Right lobe of liver (tissue), 6 donors: Measurements from ENCODE around the gene ASCL1. TPM values are rescaled to one million over a fixed set of nuclear protein-coding genes. Genes with fewer than 3 reads are reported as not detected.

Experiments used
- ATAC-seq, 4 donors: fragments of 200-7000 bp; cut with Tn5 transposase; one replicate each; pipeline ENCODE4 v1.9.1; 2020; ENCODE audit warnings: mild to moderate bottlenecking in 4 of 4, moderate library complexity in 4 of 4
- DNase-seq, 3 donors: peaks; one replicate each; pipeline ENCODE4 v3.0.0-alpha.2; 2020
- H3K27ac ChIP-seq, 3 donors: fragments of 200-600 bp; one replicate each; pipeline ENCODE4 v1.8.0; 2022
- H3K27me3 ChIP-seq, 2 donors: fragments of 200-600 bp; one replicate each; pipeline ENCODE4 v1.8.0; 2022
- H3K36me3 ChIP-seq, 4 donors: fragments of 200-600 bp; sonication (generic) in 1 of 4; one replicate each; pipeline versions ENCODE4 v1.5.1 to v1.8.0; 2017 to 2022; ENCODE audit warnings: control low read depth in 1 of 4
- H3K4me1 ChIP-seq, 4 donors: fragments of 200-600 bp; sonication (generic) in 1 of 4; one replicate each; pipeline versions ENCODE4 v1.5.1 to v1.8.0; 2017 to 2022; ENCODE audit warnings: control low read depth in 1 of 4
- H3K4me3 ChIP-seq, 3 donors: fragments of 200-600 bp; one replicate each; pipeline ENCODE4 v1.8.0; 2022
- H3K9me3 ChIP-seq, 4 donors: fragments of 200-600 bp; sonication (generic) in 1 of 4; one replicate each; pipeline versions ENCODE4 v1.5.1 to v1.8.0; 2017 to 2022; ENCODE audit warnings: control low read depth in 1 of 4
- CTCF ChIP-seq, 4 donors: fragments of 200-600 bp in 3 of 4; fragments of 450-650 bp in 1 of 4; IDR thresholded peaks; one replicate each; pipeline versions ENCODE4 v1.5.1 to v1.8.0; 2016 to 2022; ENCODE audit warnings: antibody characterized with exemption in 4 of 4, mild to moderate bottlenecking in 2 of 4
- POLR2A ChIP-seq: fragments of 450-650 bp; IDR thresholded peaks from one replicate; pipeline ENCODE4 v1.6.1; 2017; ENCODE audit warnings: antibody characterized with exemption, mild to moderate bottlenecking
- WGBS: methylation state at CpG from one replicate; pipeline ENCODE4 v1.1.6; 2018; ENCODE audit warnings: low coverage, low lambda C conversion rate; ENCODE audit not compliant: insufficient coverage; ENCODE audit errors: missing lambda C conversion rate; 5-methylcytosine and 5-hydroxymethylcytosine counted together
- intact Hi-C, 2 donors: fragments of 100-400 bp; cut with DNase I; formaldehyde crosslinking; loops; one replicate each; pipeline versions ENCODE4 v1.11.2 to v1.14.1; 2022
- total RNA-seq, 6 experiments: library from RNA; depleted of rRNA in 2 of 6; stranded (reverse); fragments of >200 nt in 2 of 6; fragmentation: NEBNext Ultra II Directional in 3 of 6; extraction: Animal tissue kit (Norgen Biotek cat#: 25700) in 3 of 6; gene quantifications; one replicate each; pipeline versions ENCODE4 v1.1.0 to v1.2.4, GENCODE V29; 2016 to 2023
- donor health status: DM: no; HTN: yes; CAD: no.
- donor health status: DM: no; HTN: no; CAD: no.
- donor health status: DM: no; HTN: no; CAD: no.
- donor health status: DM: no; HTN: yes; CAD: no.
- donor health status: DM: no; HTN: yes; CAD: no.

Gene ASCL1
- total RNA-seq, 6 experiments from 2014 or later: 0.18 to 1.6 (median 0.33) TPM

- DNase-seq (no peak), ATAC-seq (no peak)
- 75% methylated on average over 15 of the region's 16 CpGs for WGBS
- no peak for TF ChIP-seq POLR2A
- TF ChIP-seq CTCF (IDR thresholded peaks at IDR 0.05): no peak
- Histone ChIP-seq H3K4me1 (no peaks in the 10 kb centered on the region), H3K4me3 (no peak overlapping the region), H3K9me3 (no peaks in the 10 kb centered on the region), H3K27ac (no peak overlapping the region), H3K36me3 (no peaks in the 10 kb centered on the region), H3K27me3 (no peaks in the 10 kb centered on the region)
- intact Hi-C loops: no loop called here
Measured at GRCh38 chr12:102977945-102978706, 20.7 kb downstream of the ASCL1 start.

- no peaks in the 10 kb centered on the region for H3K36me3 ChIP-seq
- no peak for TF ChIP-seq CTCF (IDR thresholded peaks at IDR 0.05)
- no peak for TF ChIP-seq POLR2A
- no peak for DNase-seq
- no peak overlapping the region for H3K4me3 ChIP-seq
- ATAC-seq: no peak
- intact Hi-C loops: no loop called here
- H3K27ac ChIP-seq: no peak overlapping the region
- H3K27me3 ChIP-seq: no peaks in the 10 kb centered on the region
- WGBS: 90% methylated on average over 1 of the region's 1 CpG
- H3K4me1 ChIP-seq: no peaks in the 10 kb centered on the region
- no peaks in the 10 kb centered on the region for H3K9me3 ChIP-seq
Measured at GRCh38 chr12:102980350-102980749, 22.9 kb downstream of the ASCL1 start.

GRCh38 chr12:102990419-102990818, 32.9 kb downstream of the ASCL1 start:
- DNase-seq (peak in 2 of 3 donors; percentile 47 to 65), ATAC-seq (peak; percentile 74 to 97 (median 96))
- TF ChIP-seq CTCF (IDR thresholded peaks at IDR 0.05): peak; percentile 11 to 42 (median 34)
- no peak for TF ChIP-seq POLR2A
- peak overlapping the region in 1 of 3 donors; percentile 27 for H3K27ac ChIP-seq
- H3K4me3 ChIP-seq: no peak overlapping the region
- H3K4me1 ChIP-seq: peaks cover 0 to 6% (median 0%) of the 10 kb centered on the region in 4 donors
- 50% methylated on average over 2 of the region's 2 CpGs for WGBS
- intact Hi-C loops: no loop called here
- H3K36me3 ChIP-seq: no peaks in the 10 kb centered on the region
- H3K27me3 ChIP-seq: no peaks in the 10 kb centered on the region
- H3K9me3 ChIP-seq: no peaks in the 10 kb centered on the region

- Histone ChIP-seq H3K9me3 (no peaks in the 10 kb centered on the region), H3K27ac (no peak overlapping the region), H3K27me3 (no peaks in the 10 kb centered on the region), H3K36me3 (no peaks in the 10 kb centered on the region), H3K4me1 (peaks cover 0 to 6% (median 0%) of the 10 kb centered on the region in 4 donors), H3K4me3 (no peak overlapping the region)
- ATAC-seq (peak in 2 of 4 donors; percentile 18 to 76), DNase-seq (no peak)
- intact Hi-C loops: no loop called here
- WGBS: 58% methylated on average over 5 of the region's 5 CpGs
- TF ChIP-seq CTCF (IDR thresholded peaks at IDR 0.05) (no peak), POLR2A (no peak)
Measured at GRCh38 chr12:102992297-102992696, 34.8 kb downstream of the ASCL1 start.
